ENCODE results near the gene OLFM1. TPM values are rescaled to one million over a fixed set of nuclear protein-coding genes. Genes with fewer than 3 reads are reported as not detected.
A peak's percentile ranks its signal among the peaks of the same experiment; 100 is the strongest.

OLFM1 gene
- total RNA-seq, 2 donors from 2014 or later = 7.6 to 9.7 TPM

DNA sequence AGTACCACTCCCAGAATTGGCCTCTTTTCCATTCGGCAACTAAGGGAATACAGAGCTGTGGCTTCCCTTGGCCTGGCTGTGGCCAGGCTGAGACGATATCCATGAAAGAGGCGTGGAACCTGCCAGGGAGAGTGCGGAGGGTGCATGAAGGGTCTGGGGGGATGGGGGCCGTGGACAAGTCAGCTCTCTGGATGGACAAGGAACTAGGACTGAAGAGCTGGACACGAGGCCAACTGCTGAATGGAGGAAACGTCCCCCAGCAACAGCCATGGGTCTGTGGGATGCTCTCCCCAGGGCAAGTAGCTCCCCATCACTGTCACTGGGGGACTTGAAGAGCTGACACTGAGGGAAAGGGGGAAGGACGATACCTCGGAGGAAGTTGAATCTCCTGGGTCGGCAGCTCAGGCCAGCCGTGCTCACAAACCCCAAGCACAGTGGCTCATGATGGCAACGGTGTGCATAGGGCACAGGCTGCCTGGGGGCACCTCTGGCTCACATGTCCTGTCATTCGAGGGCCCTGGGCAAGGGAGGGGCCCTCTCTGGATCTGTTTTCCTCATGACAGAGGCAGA lies 4.1 kb upstream of the OLFM1 start:
- H3K9me3 ChIP-seq = no peaks in the 10 kb centered on the region
- no peaks in the 10 kb centered on the region for H3K36me3 ChIP-seq
- H3K4me3 ChIP-seq = no peak overlapping the region
- peaks cover 0 to 24% of the 10 kb centered on the region in 2 donors for H3K4me1 ChIP-seq
- TF ChIP-seq, protein P1, sequence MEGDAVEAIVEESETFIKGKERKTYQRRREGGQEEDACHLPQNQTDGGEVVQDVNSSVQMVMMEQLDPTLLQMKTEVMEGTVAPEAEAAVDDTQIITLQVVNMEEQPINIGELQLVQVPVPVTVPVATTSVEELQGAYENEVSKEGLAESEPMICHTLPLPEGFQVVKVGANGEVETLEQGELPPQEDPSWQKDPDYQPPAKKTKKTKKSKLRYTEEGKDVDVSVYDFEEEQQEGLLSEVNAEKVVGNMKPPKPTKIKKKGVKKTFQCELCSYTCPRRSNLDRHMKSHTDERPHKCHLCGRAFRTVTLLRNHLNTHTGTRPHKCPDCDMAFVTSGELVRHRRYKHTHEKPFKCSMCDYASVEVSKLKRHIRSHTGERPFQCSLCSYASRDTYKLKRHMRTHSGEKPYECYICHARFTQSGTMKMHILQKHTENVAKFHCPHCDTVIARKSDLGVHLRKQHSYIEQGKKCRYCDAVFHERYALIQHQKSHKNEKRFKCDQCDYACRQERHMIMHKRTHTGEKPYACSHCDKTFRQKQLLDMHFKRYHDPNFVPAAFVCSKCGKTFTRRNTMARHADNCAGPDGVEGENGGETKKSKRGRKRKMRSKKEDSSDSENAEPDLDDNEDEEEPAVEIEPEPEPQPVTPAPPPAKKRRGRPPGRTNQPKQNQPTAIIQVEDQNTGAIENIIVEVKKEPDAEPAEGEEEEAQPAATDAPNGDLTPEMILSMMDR (IDR thresholded peaks at IDR 0.05) = no peak
- H3K27me3 ChIP-seq = no peaks in the 10 kb centered on the region
- no peak overlapping the region for H3K27ac ChIP-seq
- no peak for DNase-seq (ENCODE audit: low spot score)

DNA sequence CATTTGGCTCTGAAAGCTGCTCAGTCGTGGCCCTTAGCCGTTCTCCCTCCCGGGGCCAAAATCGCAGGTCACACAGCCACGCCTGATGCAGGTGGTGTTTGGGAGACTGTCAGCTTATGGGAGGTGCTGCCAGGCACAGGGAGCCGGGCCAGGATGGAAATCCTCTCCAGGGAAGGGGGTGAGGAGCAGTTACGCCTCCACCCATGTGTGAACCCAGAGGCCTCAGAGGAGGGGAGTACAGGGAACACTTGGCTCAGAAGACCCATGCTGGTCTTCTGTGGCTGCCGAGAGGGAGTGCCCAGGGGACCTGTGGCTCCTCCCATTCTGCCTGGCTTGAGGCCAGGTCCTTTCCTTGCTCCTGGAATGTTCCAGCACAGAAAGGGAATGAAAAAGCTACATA lies 3.6 kb upstream of the OLFM1 start:
- no peak overlapping the region for H3K27ac ChIP-seq
- H3K9me3 ChIP-seq = no peaks in the 10 kb centered on the region
- TF ChIP-seq, protein P1 (IDR thresholded peaks at IDR 0.05) = no peak
- H3K4me1 ChIP-seq = peaks cover 0 to 29% of the 10 kb centered on the region in 2 donors
- no peak overlapping the region for H3K4me3 ChIP-seq
- H3K36me3 ChIP-seq = no peaks in the 10 kb centered on the region
- H3K27me3 ChIP-seq = peaks cover 3 to 4% of the 10 kb centered on the region in 2 donors
- DNase-seq (ENCODE audit: low spot score) = no peak

DNA sequence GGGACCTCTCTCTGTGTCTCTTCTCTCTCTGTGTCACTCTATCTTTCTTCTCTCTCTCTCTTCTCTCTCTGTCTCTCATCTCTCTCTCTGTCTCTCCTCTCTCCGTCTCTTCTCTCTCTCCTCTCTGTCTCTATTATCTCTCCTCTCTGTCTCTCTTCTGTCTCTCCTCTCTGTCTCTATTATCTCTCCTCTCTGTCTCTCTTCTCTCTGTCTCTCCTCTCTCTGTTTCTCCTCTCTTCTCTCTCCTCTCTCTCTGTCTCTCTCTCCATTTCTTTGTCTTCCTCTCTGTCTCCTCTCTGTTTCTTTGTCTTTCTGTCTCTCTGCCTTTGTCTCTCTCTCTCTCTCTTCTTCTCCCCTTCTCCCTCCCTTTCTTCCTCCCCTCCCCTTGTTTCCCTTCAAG lies 3.2 kb upstream of the OLFM1 start:
- Histone ChIP-seq H3K4me3 (no peak overlapping the region), H3K27ac (no peak overlapping the region), H3K27me3 (peaks cover 3 to 4% of the 10 kb centered on the region in 2 donors), H3K9me3 (no peaks in the 10 kb centered on the region), H3K4me1 (peaks cover 0 to 30% of the 10 kb centered on the region in 2 donors), H3K36me3 (no peaks in the 10 kb centered on the region)
- TF ChIP-seq, protein P1 (IDR thresholded peaks at IDR 0.05) = no peak
- DNase-seq (ENCODE audit: low spot score) = no peak

DNA sequence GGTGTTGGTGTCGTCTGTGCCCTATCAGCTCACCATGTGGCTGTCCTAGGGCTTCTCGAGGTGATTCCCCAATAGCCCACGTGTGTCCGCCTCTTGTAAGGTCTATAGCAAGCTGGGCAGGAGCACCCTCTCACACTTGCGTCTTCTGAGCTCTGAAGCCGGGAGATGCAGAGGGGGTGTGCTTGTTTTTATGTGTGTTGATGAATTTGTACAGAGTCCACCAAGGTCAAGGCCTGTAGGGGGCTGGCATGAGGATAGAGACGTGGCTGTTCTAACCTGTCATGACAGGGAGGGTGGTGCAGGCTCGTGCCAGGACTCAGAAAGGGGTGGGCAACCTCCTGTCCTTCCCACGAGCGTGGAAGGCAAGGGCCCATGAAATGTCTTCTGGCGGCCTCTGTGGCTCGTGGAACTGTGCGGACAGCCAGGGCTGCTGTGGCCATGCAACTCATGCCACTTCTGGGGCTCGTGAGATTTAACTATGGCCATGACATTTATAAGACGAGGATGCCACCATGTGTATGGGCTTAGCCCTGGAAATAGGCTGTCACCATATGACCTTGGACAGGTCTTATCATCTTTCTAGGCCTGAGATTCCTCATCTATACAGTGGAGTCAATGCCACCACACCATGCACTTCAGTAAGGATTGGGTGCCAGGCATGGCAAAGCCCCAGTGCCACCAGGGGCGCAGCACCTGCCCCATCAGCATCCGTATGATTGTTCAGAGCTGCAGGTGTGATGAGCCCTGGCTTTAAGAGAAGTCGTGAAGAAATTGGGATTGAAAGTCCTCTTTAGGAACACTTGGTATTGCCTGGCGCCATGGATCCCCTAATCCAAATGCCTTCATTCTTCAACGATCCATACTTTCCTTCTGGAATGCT lies 2.3 kb upstream of the OLFM1 start:
- TF ChIP-seq, protein P1 (IDR thresholded peaks at IDR 0.05) = no peak
- H3K4me3 ChIP-seq = no peak overlapping the region
- H3K4me1 ChIP-seq = peaks cover 0 to 30% of the 10 kb centered on the region in 2 donors
- no peaks in the 10 kb centered on the region for H3K9me3 ChIP-seq
- H3K27me3 ChIP-seq = peaks cover 3 to 4% of the 10 kb centered on the region in 2 donors
- no peaks in the 10 kb centered on the region for H3K36me3 ChIP-seq
- no peak for DNase-seq (ENCODE audit: low spot score)
- no peak overlapping the region for H3K27ac ChIP-seq

DNA sequence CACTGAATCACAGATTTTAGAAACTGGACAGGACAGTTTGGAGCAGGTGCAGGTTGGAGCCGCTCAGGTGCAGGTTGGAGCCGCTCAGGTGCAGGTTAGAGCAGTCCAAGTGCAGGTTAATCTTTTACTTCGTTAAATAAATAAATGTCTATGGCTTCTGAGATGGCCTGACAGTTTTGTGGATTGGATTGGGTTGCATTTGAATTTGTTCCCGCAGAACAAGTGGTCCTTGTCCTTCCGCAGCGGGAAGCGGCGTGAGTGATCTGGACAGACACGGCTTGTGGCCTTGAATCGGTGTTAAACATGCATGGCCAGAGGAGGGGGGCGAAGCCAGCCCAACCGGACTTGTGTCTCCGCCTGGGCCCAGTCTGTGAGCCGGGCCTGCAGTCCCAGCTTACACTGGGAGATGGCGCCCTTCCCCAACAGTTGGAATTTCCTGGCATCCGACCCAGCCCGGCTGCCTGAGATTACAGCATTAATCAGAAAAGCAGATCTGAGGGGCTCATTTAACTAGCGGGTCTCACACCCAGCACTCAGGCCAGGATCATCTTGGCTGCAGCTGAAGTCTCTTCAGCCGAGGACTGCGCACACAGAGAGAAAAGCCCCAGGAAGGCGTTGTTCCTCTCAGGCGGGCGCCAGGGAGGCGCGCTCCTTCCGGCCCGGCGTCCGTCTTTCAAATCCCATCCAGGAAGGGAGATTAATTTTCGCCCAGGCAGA lies 1.5 kb upstream of the OLFM1 start:
- peak; percentile 86 for DNase-seq (ENCODE audit: low spot score)
- TF ChIP-seq, protein P1 (IDR thresholded peaks at IDR 0.05) = peak; percentile 90 to 97
- H3K4me3 ChIP-seq = peak overlapping the region in 1 of 2 donors; percentile 57
- H3K27me3 ChIP-seq = peaks cover 3 to 4% of the 10 kb centered on the region in 2 donors
- no peaks in the 10 kb centered on the region for H3K9me3 ChIP-seq
- H3K4me1 ChIP-seq = peaks cover 0 to 30% of the 10 kb centered on the region in 2 donors
- peak overlapping the region in 1 of 2 donors; percentile 36 for H3K27ac ChIP-seq
- H3K36me3 ChIP-seq = no peaks in the 10 kb centered on the region

All from right atrium auricular region (tissue), 2 donors.